HEK293T (cell line): ENCODE results near the gene C16orf90.

ENCODE experiments used
- FOXA1 ChIP-seq: fragments of 450-650 bp; IDR thresholded peaks from 2 replicates; pipeline ENCODE4 v1.6.1; 2016; ENCODE audit warnings: mild to moderate bottlenecking
- NFRKB ChIP-seq: fragments of 450-650 bp; IDR thresholded peaks from 2 replicates; pipeline ENCODE4 v1.6.1; 2016; ENCODE audit warnings: mild to moderate bottlenecking, moderate library complexity

GRCh38 chr16:3457434-3458252 lies 37.6 kb downstream of the C16orf90 start:
- no peak for TF ChIP-seq FOXA1
- no peak for TF ChIP-seq NFRKB
